Liver (tissue), 2 donors: ENCODE data around the gene WFIKKN2.

ENCODE experiments used
- CTCF ChIP-seq: fragments of 150-350 bp; IDR thresholded peaks from 2 replicates; pipeline ENCODE4 v1.5.1; 2017; ENCODE audit warnings: improper control_type of control experiment, low read depth, low read length; ENCODE audit not compliant: missing input control
- FOXA1 ChIP-seq: IDR thresholded peaks from 2 replicates; pipeline ENCODE4 v1.6.1; 2016; ENCODE audit warnings: antibody characterized with exemption
- YY1 ChIP-seq: IDR thresholded peaks from 2 replicates; pipeline ENCODE4 v1.6.1; 2016; ENCODE audit warnings: antibody characterized with exemption, mild to moderate bottlenecking
- TF ChIP-seq, protein P1 (sequence below): IDR thresholded peaks from 2 replicates; pipeline ENCODE4 v1.6.1; 2016; ENCODE audit warnings: antibody characterized with exemption, mild to moderate bottlenecking
- TF ChIP-seq, protein P2 (sequence below): IDR thresholded peaks from 2 replicates; pipeline ENCODE4 v1.6.1; 2016; ENCODE audit warnings: antibody characterized with exemption
- donor health status: healthy.

- no peak for TF ChIP-seq CTCF
- TF ChIP-seq, protein P1, sequence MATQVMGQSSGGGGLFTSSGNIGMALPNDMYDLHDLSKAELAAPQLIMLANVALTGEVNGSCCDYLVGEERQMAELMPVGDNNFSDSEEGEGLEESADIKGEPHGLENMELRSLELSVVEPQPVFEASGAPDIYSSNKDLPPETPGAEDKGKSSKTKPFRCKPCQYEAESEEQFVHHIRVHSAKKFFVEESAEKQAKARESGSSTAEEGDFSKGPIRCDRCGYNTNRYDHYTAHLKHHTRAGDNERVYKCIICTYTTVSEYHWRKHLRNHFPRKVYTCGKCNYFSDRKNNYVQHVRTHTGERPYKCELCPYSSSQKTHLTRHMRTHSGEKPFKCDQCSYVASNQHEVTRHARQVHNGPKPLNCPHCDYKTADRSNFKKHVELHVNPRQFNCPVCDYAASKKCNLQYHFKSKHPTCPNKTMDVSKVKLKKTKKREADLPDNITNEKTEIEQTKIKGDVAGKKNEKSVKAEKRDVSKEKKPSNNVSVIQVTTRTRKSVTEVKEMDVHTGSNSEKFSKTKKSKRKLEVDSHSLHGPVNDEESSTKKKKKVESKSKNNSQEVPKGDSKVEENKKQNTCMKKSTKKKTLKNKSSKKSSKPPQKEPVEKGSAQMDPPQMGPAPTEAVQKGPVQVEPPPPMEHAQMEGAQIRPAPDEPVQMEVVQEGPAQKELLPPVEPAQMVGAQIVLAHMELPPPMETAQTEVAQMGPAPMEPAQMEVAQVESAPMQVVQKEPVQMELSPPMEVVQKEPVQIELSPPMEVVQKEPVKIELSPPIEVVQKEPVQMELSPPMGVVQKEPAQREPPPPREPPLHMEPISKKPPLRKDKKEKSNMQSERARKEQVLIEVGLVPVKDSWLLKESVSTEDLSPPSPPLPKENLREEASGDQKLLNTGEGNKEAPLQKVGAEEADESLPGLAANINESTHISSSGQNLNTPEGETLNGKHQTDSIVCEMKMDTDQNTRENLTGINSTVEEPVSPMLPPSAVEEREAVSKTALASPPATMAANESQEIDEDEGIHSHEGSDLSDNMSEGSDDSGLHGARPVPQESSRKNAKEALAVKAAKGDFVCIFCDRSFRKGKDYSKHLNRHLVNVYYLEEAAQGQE: no peak
- TF ChIP-seq YY1: no peak
- TF ChIP-seq FOXA1: no peak
- TF ChIP-seq, protein P2, sequence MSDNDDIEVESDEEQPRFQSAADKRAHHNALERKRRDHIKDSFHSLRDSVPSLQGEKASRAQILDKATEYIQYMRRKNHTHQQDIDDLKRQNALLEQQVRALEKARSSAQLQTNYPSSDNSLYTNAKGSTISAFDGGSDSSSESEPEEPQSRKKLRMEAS: no peak
Measured at GRCh38 chr17:50822550-50822949, 12.8 kb upstream of the WFIKKN2 start.
